ENCODE measurements around the gene GUCD1.
"Not testable (repeated sequence)": the region's sequence is repeated elsewhere in the genome, so short reads cannot be mapped to it uniquely, and the experiment has no call there.

DNA sequence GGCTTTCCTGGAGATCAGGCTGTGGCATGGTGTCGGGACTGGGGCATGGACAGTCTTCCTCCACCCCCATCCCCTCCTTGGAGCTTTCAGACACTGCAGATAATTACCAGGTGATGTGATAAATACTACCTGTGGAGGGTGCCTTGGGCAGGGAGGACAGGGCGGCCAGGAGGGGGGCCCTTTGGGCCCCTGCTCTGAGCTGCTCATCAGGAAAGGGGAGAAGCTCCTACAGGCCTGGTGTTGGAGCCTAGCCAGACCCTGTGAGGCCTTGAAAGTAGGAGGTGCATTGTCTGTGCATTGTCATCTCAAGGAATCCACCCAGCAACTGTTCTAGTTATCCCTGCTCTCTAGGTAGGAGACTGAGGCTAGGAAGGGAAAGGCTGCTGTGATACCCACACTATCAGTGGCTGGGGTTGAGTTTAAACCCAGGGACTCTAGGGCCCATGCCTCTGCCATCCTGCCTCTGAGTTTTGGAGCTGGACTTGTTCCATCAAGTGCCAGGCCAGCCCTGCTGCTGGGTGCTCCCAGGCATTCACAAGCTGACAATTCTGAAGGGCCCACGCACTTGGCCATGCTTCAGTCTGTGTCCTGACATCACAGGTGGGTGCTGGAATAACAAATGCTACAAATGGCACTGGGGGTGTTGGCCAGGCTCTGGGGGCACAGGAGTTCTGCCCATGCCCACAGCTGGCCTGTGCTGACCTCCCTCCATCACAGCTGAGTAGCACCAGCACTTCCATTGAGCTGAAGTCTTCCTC is 45.2 kb upstream of the GUCD1 start:
- TF ChIP-seq, protein P1, sequence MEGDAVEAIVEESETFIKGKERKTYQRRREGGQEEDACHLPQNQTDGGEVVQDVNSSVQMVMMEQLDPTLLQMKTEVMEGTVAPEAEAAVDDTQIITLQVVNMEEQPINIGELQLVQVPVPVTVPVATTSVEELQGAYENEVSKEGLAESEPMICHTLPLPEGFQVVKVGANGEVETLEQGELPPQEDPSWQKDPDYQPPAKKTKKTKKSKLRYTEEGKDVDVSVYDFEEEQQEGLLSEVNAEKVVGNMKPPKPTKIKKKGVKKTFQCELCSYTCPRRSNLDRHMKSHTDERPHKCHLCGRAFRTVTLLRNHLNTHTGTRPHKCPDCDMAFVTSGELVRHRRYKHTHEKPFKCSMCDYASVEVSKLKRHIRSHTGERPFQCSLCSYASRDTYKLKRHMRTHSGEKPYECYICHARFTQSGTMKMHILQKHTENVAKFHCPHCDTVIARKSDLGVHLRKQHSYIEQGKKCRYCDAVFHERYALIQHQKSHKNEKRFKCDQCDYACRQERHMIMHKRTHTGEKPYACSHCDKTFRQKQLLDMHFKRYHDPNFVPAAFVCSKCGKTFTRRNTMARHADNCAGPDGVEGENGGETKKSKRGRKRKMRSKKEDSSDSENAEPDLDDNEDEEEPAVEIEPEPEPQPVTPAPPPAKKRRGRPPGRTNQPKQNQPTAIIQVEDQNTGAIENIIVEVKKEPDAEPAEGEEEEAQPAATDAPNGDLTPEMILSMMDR (optimal IDR thresholded peaks at IDR 0.05 in 1 of 3, IDR thresholded peaks at IDR 0.05 in 1 of 3, conservative IDR thresholded peaks at IDR 0.05 in 1 of 3; ENCODE audit: extremely low read depth in 1 of 3, insufficient read depth in 2 of 3, low read length in 3 of 3): not testable (repeated sequence)
- not testable (repeated sequence) for TF ChIP-seq EZH2 (IDR thresholded peaks at IDR 0.05; ENCODE audit: low read length)
